ENCODE measurements around the gene PTGR3. TPM values are rescaled to one million over a fixed set of nuclear protein-coding genes. Genes with fewer than 3 reads are reported as not detected.

The PTGR3 gene
- polyA plus RNA-seq, 2 donors, result 10.8 to 14.4 TPM

DNA sequence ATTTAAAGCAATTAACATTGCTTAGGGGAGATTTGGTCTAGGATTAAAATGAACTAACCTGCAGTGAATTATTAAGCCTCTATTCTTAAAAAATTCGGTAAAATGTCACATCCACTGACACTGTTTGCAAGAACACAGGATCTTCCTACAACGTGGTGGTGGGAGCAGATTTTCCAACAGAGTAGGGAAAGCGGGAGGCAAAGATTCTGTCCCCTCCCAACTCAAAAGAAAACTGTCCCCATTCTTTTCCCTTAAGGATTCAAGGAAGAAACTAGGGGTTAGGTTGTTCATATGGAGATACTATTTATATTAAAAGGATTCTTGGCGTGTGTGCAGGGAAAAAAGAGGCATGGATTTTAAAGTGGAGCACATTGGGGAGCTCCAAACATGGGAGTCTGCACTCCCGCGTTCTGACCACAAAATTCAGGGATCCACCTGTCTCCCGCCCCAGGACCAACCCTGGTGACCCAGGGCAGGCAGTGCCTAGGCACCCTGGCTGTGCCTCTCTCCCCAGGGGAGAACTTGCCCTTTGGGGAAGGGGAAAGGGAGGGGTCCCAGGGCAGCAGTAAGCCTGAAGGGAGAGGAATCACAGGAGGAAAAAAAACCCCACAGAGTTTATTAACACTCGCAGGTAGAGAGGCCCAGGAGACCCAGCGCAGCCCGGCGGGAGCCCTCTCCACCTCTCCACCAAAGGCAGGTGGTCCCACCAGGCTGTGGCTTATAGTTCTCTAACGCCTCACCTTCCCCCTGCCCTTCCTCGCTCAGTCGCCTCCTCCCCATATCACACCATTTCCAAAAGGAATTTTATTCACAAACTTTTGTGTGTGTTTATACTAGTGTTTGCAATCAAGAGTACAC is 2.3 kb downstream of the PTGR3 start:
- peaks cover 4 to 13% of the 10 kb centered on the region in 2 donors for H3K4me1 ChIP-seq (ENCODE audit: control insufficient read depth in 2 of 2, insufficient read depth in 2 of 2, low read length in 1 of 2)
- no peaks in the 10 kb centered on the region for H3K9me3 ChIP-seq (ENCODE audit: control insufficient read depth in 2 of 2, insufficient read depth in 1 of 2, low read depth in 1 of 2, low read length in 1 of 2)
- H3K4me3 ChIP-seq (ENCODE audit: low read depth in 1 of 2, low read length in 2 of 2), result peak overlapping the region; percentile 18 to 99
- peaks cover 0 to 3% of the 10 kb centered on the region in 2 donors for H3K36me3 ChIP-seq (ENCODE audit: control insufficient read depth in 2 of 2, insufficient read depth in 2 of 2, low read length in 1 of 2)
- 57 to 58% methylated on average over 14 of the region's 14 CpGs for WGBS, 2 donors
- no peaks in the 10 kb centered on the region for H3K27me3 ChIP-seq (ENCODE audit: control insufficient read depth in 1 of 2, insufficient read depth in 2 of 2, low read length in 2 of 2)
- peak overlapping the region; percentile 62 to 79 for H3K27ac ChIP-seq (ENCODE audit: low read depth in 2 of 2, low read length in 1 of 2)

DNA sequence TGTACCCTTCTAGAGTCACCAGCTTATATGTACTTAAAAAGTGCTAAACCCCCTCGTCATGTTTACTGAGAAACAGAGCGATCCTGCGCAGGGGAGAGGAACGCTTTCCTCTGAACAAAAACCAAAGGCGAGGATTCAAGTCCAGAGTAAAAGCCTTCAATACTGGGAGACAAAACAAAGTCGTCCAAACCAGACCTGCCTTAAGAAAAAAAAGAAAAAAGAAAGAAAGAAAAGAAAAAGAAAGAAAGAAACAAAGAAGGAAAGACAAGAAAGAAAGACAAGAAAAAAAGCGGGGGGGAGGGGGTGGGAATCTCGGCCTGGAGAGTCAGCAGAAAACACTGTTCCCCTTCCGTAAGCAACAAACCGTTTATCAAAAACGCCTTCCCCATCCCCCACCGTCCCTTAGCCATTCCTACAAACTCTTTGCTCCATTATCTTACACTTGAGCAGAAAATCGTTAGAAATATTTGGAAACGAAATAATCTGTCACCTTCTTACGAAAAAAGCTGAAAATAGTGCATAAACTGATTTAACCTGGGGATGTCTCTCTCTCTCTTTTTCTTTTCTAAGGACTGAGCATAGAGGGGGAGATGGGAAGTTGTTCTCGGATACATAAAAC is 3.3 kb downstream of the PTGR3 start:
- Histone ChIP-seq H3K27ac (ENCODE audit: low read depth in 2 of 2, low read length in 1 of 2) (peak overlapping the region; percentile 53 to 74), H3K36me3 (ENCODE audit: control insufficient read depth in 2 of 2, insufficient read depth in 2 of 2, low read length in 1 of 2) (peaks cover 0 to 8% of the 10 kb centered on the region in 2 donors), H3K9me3 (ENCODE audit: control insufficient read depth in 2 of 2, insufficient read depth in 1 of 2, low read depth in 1 of 2, low read length in 1 of 2) (no peaks in the 10 kb centered on the region), H3K4me3 (ENCODE audit: low read depth in 1 of 2, low read length in 2 of 2) (peak overlapping the region; percentile 50 to 69), H3K27me3 (ENCODE audit: control insufficient read depth in 1 of 2, insufficient read depth in 2 of 2, low read length in 2 of 2) (no peaks in the 10 kb centered on the region), H3K4me1 (ENCODE audit: control insufficient read depth in 2 of 2, insufficient read depth in 2 of 2, low read length in 1 of 2) (peaks cover 4 to 13% of the 10 kb centered on the region in 2 donors)
- WGBS, 2 donors, result 50 to 57% methylated on average over 16 of the region's 16 CpGs

DNA sequence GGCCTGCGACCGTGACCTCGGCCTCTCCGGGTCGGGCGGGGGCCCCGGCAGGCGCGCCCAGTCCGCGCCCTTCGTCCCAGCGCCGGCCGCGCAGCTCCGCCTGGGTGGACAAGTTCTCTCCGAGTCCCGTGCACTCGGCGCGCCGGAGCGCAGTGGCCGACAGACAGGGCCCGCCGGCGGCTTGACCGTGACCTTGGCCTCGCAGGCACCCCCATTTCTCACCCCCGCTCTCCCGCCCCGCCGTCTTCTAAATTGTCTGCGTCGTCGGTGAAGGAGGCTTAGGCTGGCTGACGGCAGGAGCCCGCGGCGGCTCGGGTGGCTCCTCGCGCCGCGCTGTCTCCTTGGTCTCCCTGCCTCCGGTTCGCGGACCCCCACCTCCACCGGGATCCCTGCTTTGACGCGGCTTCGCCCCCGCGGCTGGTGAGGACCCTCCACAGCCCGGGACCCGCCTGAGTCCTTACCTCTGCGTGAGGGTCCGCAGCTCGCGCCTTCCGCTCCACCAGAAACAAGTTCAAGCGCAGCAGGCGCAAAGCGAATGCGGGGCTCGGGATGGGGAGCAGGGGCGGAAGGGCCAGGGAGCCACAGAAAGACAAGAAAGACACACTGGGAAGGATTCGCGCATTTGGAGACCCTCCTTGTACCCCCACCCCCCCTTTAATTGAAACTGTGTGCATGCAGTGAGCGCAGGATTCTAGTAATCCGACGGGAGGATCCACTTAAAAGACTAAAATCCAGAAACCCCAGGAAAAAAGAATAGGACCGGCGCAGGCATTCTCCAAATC is 4.0 kb downstream of the PTGR3 start:
- H3K4me1 ChIP-seq (ENCODE audit: control insufficient read depth in 2 of 2, insufficient read depth in 2 of 2, low read length in 1 of 2), result peaks cover 4 to 13% of the 10 kb centered on the region in 2 donors
- no peaks in the 10 kb centered on the region for H3K9me3 ChIP-seq (ENCODE audit: control insufficient read depth in 2 of 2, insufficient read depth in 1 of 2, low read depth in 1 of 2, low read length in 1 of 2)
- H3K27ac ChIP-seq (ENCODE audit: low read depth in 2 of 2, low read length in 1 of 2), result peak overlapping the region; percentile 53 to 74
- 19 to 24% methylated on average over 60 to 75 of the region's 75 CpGs for WGBS, 2 donors
- H3K4me3 ChIP-seq (ENCODE audit: low read depth in 1 of 2, low read length in 2 of 2), result peak overlapping the region; percentile 50 to 69
- no peaks in the 10 kb centered on the region for H3K27me3 ChIP-seq (ENCODE audit: control insufficient read depth in 1 of 2, insufficient read depth in 2 of 2, low read length in 2 of 2)
- H3K36me3 ChIP-seq (ENCODE audit: control insufficient read depth in 2 of 2, insufficient read depth in 2 of 2, low read length in 1 of 2), result peaks cover 0 to 13% of the 10 kb centered on the region in 2 donors

DNA sequence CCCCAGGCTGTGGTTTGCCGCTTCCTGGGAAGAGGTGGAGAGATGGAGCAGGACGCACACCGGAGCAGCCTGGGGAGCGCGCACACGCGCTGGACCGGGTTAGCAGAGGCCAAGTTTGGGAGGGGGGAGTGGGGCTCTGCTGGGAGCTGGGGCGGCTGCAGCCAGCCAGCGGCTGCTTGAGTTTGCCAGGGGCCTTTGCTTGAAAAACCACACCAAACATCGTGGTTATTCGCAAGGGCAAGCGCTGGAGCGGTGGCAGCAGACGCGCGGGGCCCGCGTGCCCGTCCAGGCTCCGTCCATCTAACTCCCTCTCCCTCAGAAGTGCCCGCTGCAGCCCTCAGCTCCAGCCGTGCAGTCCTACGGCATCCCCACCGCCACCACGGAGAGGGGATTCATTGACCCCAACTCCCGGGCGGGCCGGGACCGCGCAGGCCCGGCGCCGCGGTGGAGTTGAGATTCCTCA is 4.6 kb downstream of the PTGR3 start:
- no peaks in the 10 kb centered on the region for H3K27me3 ChIP-seq (ENCODE audit: control insufficient read depth in 1 of 2, insufficient read depth in 2 of 2, low read length in 2 of 2)
- H3K27ac ChIP-seq (ENCODE audit: low read depth in 2 of 2, low read length in 1 of 2), result peak overlapping the region; percentile 53 to 74
- H3K4me3 ChIP-seq (ENCODE audit: low read depth in 1 of 2, low read length in 2 of 2), result peak overlapping the region; percentile 50 to 69
- H3K36me3 ChIP-seq (ENCODE audit: control insufficient read depth in 2 of 2, insufficient read depth in 2 of 2, low read length in 1 of 2), result peaks cover 0 to 13% of the 10 kb centered on the region in 2 donors
- H3K9me3 ChIP-seq (ENCODE audit: control insufficient read depth in 2 of 2, insufficient read depth in 1 of 2, low read depth in 1 of 2, low read length in 1 of 2), result no peaks in the 10 kb centered on the region
- 18 to 25% methylated on average over 32 to 35 of the region's 35 CpGs for WGBS, 2 donors
- peaks cover 4 to 13% of the 10 kb centered on the region in 2 donors for H3K4me1 ChIP-seq (ENCODE audit: control insufficient read depth in 2 of 2, insufficient read depth in 2 of 2, low read length in 1 of 2)

DNA sequence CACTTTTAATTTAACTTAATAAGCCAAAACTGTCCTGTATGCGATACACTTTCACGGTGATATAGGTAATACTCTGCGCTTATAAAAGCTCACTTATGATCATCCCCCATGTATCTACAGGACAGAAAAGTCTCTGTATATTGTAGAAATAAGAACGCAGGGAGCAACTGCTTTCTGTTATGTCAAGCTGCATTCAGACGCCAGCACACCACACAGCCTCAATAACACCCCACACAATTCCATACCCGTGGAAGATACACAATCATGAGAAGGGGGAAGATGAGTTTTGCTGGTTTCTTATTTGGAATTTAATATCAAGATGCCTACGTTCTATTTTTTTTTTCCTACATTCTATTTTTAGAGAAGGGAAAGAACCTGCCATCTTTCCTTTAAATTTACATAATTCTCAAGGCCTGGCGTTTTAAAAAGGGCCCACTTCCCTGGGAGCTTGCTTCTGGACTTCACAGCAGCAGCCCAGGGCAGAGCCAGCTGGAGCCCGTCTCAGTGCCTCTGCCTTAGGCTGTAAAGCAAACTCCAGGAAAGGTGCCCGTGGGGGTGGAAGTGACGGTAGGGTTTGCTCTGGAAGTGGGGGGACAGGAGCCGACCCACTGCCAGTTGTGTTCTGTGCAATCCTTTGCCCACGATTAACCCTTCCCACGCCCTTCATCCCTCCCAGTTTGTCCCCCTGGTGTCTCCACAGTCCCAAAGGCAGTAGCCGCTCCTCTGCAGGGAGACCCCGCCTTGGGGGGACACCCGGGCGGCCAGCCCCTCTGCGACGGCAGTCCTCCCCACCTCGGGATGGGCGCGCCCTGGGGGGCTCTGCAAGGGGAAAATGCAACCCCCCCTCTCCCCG is 5.3 kb downstream of the PTGR3 start:
- H3K4me3 ChIP-seq (ENCODE audit: low read depth in 1 of 2, low read length in 2 of 2), result peak overlapping the region; percentile 50 to 69
- peaks cover 4 to 13% of the 10 kb centered on the region in 2 donors for H3K4me1 ChIP-seq (ENCODE audit: control insufficient read depth in 2 of 2, insufficient read depth in 2 of 2, low read length in 1 of 2)
- peaks cover 0 to 13% of the 10 kb centered on the region in 2 donors for H3K36me3 ChIP-seq (ENCODE audit: control insufficient read depth in 2 of 2, insufficient read depth in 2 of 2, low read length in 1 of 2)
- H3K9me3 ChIP-seq (ENCODE audit: control insufficient read depth in 2 of 2, insufficient read depth in 1 of 2, low read depth in 1 of 2, low read length in 1 of 2), result no peaks in the 10 kb centered on the region
- no peaks in the 10 kb centered on the region for H3K27me3 ChIP-seq (ENCODE audit: control insufficient read depth in 1 of 2, insufficient read depth in 2 of 2, low read length in 2 of 2)
- 36 to 41% methylated on average over 24 of the region's 24 CpGs for WGBS, 2 donors
- peak overlapping the region; percentile 53 to 74 for H3K27ac ChIP-seq (ENCODE audit: low read depth in 2 of 2, low read length in 1 of 2)

DNA sequence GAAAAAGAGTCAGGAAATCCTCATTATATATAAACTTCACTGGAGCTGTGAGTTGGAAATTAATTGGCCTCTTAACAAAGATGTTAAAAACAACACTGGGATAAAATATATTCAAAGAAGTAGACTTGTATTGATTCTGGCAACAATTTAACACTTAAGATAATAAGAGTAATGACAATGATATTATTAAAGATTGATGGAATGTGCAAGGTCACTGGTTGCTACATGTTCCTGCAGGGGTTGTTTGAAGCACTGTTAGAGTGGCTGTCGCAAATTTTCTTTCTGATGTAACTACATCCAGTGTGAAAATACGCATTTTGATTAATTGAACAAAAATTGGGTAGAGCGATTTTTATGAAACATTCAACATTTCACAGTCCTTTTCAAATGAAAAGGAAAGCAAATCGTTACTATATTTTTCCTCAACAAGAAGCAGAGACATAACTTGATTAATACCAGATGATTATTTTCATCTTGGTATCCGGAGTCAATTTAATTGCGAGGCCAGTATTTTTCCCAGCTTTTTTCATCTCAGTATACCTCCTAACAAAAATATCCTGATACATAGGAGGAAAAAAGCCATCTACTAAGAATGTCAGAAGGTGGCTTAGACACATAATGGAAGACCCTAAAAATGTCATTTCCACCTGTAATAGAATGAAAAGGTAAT is 6.1 kb downstream of the PTGR3 start:
- Histone ChIP-seq H3K27ac (ENCODE audit: low read depth in 2 of 2, low read length in 1 of 2) (peak overlapping the region in 1 of 2 donors; percentile 53), H3K9me3 (ENCODE audit: control insufficient read depth in 2 of 2, insufficient read depth in 1 of 2, low read depth in 1 of 2, low read length in 1 of 2) (no peaks in the 10 kb centered on the region), H3K4me1 (ENCODE audit: control insufficient read depth in 2 of 2, insufficient read depth in 2 of 2, low read length in 1 of 2) (peaks cover 4 to 13% of the 10 kb centered on the region in 2 donors), H3K27me3 (ENCODE audit: control insufficient read depth in 1 of 2, insufficient read depth in 2 of 2, low read length in 2 of 2) (no peaks in the 10 kb centered on the region), H3K36me3 (ENCODE audit: control insufficient read depth in 2 of 2, insufficient read depth in 2 of 2, low read length in 1 of 2) (peaks cover 0 to 13% of the 10 kb centered on the region in 2 donors), H3K4me3 (ENCODE audit: low read depth in 1 of 2, low read length in 2 of 2) (peak overlapping the region in 1 of 2 donors; percentile 13)
- WGBS, 2 donors, result 65 to 69% methylated on average over 6 of the region's 6 CpGs

DNA sequence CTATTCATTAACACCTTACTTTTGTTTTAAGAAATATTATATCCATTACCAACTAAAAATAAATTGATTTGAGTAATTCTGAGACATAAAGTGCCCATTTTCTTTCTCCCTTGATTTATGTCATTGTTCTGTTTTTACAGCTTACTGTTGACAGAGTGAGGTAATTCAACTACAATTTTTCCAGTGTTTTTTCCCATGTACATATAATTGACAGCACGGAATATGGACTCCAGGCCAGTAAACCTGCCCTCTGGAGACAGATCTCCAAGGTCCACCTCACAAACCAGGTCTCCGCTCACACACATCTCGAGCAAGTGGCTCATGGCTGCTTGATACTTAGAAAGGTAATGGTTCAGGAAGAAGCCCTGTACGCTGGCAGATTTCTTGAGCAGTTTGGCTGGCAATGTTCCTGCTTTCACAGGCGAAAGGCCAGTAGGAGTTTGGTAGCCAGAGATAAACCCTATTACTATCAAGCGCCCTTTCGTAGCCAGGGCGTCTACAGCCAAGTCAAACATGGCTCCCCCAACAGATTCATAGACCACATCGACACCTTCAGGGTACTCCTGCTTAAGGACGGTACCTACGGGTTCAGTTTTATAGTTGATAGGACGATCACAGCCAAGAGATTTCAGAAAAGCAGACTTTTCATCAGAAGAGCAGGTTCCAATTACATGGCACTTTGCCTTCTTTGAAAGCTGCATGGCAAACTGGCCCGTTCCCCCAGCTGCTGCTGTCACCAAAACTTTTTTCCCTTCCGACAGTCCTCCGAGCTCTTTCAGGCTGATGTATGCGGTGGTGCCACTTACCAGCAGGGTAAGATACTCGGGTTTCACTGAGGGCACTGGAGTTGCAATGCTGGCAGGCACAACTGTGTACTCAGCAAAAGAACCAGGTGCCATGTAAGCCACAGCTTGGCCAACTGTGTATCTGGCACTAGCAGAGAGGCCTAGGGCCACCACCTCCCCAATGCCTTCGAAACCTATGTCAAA is 7.4 kb downstream of the PTGR3 start:
- peaks cover 4 to 10% of the 10 kb centered on the region in 2 donors for H3K4me1 ChIP-seq (ENCODE audit: control insufficient read depth in 2 of 2, insufficient read depth in 2 of 2, low read length in 1 of 2)
- 69 to 80% methylated on average over 18 of the region's 18 CpGs for WGBS, 2 donors
- H3K36me3 ChIP-seq (ENCODE audit: control insufficient read depth in 2 of 2, insufficient read depth in 2 of 2, low read length in 1 of 2), result peaks cover 0 to 13% of the 10 kb centered on the region in 2 donors
- peak overlapping the region; percentile 61 to 66 for H3K27ac ChIP-seq (ENCODE audit: low read depth in 2 of 2, low read length in 1 of 2)
- H3K9me3 ChIP-seq (ENCODE audit: control insufficient read depth in 2 of 2, insufficient read depth in 1 of 2, low read depth in 1 of 2, low read length in 1 of 2), result no peaks in the 10 kb centered on the region
- no peak overlapping the region for H3K4me3 ChIP-seq (ENCODE audit: low read depth in 1 of 2, low read length in 2 of 2)
- no peaks in the 10 kb centered on the region for H3K27me3 ChIP-seq (ENCODE audit: control insufficient read depth in 1 of 2, insufficient read depth in 2 of 2, low read length in 2 of 2)

Measured in esophagus (tissue), 2 donors.